GM19324 (cell line): ENCODE data around the gene LRP1.

ENCODE experiments used
- ATAC-seq: cut with Tn5 transposase; IDR thresholded peaks from one replicate; pipeline ENCODE4 v1.9.1; 2021; ENCODE audit warnings: mild to moderate bottlenecking, moderate library complexity; ENCODE audit not compliant: unreplicated experiment, low FRiP score

LRP1 gene

DNA sequence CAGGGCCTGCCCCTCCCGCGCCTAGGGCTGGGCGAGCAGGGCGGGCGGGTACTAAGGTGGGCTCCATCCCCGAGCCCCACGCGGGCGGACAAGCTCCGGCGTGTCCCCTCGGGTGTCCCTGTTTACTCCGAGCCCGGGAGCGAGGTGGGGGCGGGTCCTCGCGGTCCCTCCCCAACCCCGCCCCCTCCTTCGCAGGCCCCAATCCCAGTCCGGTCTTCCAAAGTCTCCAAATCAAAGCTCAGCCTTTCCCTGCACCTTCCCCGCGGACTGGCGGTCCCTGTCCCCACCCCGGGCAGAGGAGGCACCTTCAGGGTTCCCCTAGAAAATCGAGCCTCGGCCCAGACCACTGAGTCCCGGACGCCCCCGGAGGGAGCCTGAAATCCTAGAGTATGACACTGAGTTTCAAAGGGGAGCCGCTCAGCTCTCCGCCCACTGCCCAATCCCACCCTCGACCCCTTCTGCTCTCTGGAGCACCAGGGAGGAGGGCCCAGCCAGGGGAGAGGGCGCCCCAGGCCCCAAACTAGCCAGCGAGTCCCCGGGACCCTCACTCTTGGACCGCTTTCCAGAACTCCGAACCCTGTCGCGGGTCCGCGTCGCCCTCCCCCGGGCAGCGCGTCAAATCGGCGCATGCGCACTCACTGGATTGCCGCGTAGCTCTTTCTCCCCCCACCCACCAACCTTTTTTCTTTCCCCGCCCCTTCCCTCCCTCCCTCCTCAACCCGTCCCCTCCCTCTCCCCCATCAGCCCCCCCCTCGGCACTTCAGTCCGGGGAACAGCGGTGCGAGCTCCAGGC lies at the start of gene LRP1:
TSS of gene LRP1 (plus strand) at position 758 of the 793 bp plus-strand sequence. CDS start 482 bp downstream, outside the sequence.
- no peak for ATAC-seq

DNA sequence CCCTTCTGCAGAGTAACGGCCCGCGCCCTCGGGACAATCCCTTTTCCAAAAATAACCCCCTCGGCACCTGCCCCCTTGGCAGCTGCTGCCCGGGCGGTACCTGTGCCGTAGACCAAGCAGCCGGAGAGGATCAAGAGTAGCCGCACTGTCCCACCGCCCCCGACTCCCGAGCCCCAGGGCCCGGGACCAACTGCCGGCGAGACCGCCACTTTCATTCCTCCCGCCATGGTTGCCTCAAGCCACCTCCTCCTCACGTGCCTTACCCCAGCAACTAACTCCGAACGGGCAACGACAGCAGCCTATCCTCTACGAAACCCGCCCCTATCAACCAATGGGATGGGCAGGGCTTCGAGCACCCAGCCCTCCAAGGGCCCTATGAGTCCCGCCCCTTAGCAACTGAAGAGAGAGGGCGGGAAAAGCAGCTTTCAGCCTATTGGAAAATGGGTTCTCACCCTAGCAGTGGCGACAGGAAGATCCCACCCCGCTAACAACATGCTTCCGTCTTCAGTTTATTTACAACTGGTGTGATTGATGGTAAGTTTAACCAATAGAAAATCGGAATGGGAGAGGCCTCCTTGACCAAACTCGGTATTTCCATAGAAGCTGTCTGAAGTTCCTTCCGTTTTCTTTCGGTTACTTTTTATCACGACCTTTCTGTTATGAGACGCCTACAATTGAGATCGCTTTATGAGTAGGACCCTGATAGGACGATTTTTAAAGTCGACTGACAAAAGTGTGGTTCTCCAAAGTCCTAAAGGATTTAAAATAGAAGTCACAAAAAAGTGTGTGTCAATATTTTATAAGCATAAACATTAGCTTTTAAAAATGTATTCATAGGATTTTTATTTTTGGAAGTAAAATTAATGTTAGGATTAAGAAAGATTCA lies 49.5 kb upstream of the LRP1 start, which contains the start of gene NEMP1:
TSS of gene NEMP1 (minus strand) at position 273 of the 886 bp plus-strand sequence. CDS start at position 227, 46 bp downstream.
- ATAC-seq = peak; percentile 98

DNA sequence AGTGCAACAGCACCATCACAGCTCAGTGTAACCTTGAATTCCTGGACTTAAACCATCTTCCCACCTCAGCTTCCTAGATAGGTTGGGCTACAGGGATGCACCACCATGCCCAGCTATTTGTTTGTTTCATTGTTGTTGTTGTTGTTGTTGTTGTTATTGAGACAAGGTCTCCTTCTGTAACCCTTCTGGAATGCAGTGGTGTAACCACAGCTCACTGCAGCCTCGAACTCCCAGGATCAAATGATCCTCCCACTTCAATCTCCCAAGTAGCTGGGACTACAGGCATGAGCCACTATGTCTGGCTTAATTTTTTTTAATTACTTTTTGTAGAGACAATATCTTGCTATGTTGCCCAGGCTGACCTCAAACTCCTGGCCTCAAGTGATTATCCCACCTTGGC lies 48.5 kb upstream of the LRP1 start:
- ATAC-seq = no peak

DNA sequence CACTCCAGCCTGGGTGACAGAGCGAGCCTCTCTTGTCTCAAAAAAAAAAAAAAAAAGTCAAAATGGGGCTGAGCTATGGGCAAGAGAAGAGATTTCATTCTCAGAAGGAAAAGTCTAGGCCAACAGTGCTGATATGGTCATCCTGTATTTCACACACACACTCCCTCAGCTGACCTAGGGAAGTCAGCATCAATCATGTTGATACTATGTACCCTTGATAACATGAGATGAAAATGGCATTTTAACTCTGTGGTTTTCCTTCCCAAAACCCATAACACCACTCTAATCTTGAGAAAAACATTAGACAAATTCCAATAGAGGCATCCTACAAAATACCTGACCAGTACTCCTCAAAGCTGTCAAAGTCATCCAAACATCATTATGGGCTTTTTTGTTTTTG lies 47.4 kb upstream of the LRP1 start:
- ATAC-seq = no peak

DNA sequence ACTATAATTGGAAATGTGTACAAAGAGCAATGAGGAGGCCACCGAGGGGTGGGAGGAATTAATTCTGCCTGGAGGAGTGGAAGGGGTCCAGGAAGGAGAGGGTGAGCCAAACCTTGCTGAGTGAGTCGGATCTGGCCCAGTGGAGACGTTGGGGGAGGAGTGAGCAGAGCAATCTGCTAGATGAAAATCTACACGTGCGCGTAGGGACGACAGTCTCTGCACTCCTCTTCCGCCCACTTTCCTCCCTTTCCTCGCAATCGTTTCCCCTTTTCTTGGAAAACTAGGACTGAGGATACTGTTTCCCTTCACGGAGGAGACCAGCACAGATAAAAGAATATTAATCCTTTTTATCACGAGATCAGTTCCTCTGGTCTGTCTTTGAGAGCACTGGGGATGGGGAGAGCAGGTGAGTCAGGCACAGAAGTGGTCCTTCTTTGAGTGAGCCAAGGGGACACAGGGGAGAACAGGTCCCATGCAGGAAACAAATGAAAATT lies 42.2 kb upstream of the LRP1 start:
- no peak for ATAC-seq

DNA sequence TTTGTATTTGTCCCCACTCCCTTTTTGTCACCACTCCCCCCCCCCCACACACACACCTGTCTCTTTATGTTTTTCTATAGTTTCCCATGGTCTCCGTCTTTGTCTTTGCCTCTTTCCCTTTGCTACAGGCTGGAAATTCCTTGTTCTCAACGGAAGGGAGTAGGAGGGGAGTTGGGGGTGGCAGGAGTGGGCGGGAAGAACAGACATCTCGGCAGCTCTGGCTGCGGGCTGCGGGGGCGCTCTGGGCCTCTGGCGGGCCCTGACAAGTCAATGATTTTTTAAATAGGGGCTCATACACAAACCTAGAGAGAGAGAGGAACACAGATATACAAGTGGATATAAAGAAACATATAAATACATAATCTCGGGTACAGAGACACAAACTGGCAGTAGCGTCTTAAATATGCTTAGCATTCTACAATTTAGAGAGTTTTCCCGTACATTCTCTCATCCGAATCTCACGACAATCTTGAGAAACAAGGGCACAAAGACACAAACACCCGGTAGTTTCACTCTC lies 41.7 kb upstream of the LRP1 start:
- ATAC-seq = no peak

DNA sequence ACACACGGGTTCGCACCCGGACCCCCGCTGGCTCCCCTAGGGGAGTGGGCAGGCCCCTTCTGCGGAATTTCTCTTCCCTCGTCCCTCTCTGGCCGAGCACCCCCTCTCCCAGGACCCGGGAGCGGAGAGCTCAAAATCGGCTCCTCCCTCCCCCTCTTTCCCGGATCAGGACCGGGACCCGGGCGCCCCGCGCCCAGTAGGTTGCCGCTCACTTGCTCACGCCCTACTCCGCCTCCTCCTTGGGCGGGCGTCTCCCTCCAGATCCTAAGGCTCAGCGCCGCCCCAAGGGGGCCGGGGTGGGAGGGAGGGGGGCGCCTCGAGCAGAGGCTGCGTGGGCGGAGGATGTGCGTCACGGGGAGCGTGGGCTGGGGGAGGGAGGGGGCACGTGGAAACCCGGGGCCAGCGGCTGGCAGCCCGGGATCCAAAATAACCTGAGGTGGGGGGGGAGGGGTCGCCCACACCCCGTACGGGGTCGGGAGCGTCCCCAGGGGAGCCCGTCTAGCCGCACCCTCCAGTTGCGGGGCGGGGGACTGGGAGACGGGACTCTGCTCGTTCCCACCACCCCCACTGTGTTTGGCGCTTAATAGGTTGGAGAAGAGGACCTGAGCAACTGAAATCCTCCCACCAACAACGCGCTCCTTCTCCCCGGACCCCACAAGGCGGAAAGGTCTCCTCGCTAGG lies 41.1 kb upstream of the LRP1 start:
- peak; percentile 30 for ATAC-seq

DNA sequence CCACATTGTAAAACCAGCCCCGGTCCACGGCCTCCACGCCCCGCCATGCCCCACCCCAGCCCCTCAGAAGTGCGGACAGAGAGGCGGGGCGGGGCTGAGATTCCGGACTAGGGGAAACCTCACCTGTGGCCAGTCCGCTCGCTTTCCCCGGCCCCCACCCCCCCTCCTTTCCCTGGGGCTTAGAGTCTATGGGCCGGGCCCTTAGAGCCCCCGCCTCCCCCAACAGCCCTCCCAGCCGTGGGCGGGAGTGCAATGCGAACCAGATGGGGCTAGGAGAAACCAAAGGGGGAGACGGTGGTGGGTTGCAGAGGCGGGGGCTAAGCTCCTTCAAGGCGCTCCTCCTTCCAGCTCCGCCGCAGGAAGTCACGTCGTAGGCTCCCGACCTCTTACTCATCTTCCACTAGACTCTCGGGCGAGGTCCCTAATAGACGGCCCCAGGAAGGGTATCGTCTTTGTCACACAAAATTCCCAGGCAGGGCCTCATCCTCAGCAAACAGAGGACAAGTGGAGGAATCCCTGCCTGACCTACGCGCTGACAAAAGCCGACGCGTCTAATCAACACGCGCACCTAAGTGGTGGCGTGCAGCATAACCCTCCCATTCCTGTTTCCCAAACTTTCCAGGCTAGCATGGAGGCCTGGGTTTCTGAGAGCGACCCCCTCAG lies 40.5 kb upstream of the LRP1 start:
- peak; percentile 35 for ATAC-seq

DNA sequence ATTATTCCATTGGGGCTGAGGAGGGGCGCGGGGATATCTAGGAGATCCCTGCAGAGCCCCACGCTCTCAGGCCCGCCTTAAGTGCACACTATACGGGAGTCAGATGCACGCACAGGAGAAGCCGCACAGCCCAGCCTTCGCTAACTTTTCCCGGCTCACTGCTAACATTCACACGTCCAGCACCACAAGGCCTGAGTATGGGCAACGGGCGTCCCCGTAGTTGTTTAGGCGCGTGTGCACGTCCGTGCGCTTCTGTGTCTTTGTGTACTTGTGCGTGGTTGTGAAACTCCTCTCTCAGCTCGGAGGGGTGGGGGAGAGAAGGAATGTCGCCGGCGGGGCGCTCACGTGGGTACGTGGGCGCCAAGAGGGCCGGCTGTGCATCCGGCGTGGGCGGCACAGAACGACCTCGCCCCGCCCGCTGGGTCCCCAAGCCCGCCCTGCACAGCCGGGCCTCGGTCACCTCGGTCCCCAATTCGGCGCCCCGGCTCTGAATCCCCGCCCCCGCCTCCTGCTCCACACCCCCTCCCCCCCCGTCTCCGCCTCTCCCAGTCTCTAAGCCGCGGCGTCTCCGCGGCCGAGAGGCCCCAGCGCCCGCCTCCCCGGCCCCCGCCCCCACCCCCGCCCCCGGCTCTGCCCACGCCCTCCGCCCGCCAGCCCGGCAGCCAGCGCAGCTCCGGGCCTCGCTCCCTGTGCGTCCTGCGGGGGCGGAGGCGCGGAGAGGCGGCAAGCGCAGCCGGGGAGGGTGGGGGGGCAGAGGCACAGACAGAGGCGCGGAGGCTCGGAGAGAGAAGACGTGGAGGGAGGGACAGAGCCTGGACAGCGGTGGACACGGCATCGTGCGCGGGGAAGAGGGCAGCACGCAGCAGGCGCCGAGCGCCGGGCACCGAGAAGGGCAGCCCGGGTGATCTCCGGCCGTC lies 39.7 kb upstream of the LRP1 start, which contains the start of gene NAB2:
TSS of gene NAB2 (plus strand) at position 761 of the 917 bp plus-strand sequence. CDS start 158 bp downstream, outside the sequence.
- peak; percentile 69 for ATAC-seq

DNA sequence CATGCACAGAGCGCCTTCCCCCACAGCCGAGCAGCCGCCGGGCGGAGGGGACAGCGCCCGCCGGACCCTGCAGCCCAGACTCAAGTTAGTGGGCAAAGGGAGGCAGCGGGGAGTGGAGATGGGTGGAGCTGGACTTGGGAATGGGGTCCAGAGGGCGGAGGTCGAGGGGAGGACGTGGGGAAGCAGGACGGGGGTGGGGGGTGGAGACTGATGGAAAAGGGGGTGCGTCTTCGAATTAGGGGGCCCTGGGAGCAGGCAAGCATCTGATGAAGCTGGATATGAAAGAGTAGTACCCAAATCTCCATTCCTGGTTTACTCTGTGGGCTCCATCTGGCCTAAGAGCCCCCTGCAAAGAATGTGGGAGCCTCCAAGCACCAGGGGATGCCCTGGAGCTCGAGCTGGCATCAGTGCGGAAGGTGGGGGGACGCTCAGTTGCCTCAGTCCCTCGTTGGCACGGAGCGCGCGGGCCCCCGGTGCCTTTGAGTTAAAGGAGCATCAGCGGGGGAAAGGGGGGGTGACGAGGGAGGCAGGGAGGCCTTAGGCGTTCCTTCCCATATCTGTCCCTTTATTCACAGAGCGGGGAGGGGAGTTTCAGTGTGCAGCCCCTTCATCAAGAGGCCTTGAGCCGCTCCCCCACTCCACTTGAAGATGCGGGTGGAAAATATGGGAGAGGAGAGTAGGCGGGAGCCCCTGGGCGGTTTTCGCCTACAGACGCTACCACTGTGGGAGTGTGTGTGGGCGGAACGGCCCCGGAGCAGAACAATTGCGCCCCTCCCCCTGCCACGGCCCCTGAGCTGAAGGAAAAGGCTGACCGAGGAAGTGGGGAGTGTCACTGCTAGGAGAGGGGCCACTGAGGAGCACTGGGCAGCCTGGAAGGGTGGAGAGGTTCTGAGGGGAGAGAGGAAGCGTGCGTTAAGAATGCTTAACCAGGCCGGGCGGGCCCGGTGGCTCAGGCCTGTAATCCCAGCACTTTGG lies 38.7 kb upstream of the LRP1 start:
- ATAC-seq = no peak

DNA sequence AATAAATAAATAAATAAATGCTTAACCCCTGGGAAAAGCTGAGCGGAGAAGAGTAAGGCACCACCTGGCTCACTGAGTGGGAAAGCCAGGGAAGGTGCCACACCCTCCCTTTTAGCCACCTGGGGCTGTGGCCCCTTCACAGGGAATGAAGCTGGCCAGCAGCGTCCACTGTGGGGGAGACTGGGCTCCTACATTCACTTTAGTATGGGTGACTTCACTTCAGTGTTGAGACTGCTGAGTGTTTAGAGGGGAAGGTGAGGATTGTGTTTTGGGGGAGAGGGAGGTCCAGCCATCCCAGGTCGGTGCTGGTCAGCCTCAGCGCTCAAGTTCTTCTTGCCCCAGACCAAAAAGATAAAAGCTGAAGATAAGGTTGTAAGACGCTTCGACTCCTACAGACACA lies 37.8 kb upstream of the LRP1 start:
- no peak for ATAC-seq

DNA sequence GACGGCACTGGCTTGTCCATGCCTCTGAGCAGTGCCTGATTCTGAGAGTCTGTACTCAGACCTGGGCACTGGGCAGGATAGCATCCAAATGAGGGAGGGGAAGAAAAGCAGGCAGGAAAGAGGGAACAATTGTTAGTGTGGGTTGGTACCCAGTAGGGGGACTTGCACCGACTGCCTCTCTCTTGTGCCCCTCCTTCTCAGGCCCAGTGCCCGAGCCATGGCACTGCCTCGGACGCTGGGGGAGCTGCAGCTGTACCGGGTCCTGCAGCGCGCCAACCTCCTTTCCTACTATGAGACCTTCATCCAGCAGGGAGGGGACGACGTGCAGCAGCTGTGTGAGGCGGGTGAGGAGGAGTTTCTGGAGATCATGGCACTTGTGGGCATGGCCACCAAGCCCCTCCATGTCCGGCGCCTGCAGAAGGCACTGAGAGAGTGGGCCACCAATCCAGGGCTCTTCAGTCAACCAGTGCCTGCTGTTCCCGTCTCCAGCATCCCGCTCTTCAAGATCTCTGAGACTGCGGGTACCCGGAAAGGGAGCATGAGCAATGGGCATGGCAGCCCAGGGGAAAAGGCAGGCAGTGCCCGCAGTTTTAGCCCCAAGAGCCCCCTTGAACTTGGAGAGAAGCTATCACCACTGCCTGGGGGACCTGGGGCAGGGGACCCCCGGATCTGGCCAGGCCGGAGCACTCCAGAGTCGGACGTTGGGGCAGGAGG lies 37.2 kb upstream of the LRP1 start:
- no peak for ATAC-seq

DNA sequence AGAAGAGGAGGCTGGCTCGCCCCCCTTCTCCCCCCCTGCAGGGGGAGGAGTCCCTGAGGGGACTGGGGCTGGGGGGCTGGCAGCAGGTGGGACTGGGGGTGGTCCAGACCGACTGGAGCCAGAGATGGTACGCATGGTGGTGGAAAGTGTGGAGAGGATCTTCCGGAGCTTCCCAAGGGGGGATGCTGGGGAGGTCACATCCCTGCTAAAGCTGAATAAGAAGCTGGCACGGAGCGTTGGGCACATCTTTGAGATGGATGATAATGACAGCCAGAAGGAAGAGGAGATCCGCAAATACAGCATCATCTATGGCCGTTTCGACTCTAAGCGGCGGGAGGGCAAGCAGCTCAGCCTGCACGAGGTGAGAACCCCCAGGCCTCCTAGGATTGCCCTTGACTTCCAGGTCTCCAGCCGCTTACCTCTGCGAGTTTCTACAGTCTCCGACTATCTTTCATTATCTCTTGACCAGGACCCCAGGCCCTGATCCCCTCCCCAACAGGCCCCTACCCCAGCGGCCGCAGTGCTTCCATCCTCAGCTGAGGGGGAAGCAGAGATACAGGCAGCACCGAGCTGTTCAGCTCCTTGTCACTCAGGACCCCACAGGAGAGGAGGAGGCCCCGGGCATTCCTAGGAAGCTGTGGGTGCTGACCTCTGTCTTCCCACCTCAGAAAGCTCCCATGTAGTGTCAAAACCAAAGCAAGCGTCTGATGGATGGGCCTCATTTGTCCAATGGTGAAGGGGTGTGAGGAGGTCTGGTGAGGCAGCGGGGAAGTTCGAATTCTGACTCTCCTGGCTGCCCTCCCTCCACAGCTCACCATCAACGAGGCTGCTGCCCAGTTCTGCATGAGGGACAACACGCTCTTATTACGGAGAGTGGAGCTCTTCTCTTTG lies 36.4 kb upstream of the LRP1 start:
- ATAC-seq = no peak

DNA sequence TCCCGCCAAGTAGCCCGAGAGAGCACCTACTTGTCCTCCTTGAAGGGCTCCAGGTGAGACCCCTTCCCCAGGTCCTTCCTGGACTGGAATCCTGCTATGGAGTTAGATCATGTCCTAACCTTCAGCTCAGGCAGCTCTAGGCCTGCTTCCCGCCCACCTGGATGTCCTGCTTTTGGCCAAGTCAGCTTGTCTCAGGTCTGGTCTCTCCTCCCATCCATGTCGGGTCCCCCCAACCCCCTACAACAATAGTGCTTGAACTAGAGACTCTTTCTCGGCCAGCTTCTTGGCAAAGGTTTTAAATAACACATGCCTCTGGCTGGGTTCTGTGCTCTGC lies 35.8 kb upstream of the LRP1 start:
- no peak for ATAC-seq

DNA sequence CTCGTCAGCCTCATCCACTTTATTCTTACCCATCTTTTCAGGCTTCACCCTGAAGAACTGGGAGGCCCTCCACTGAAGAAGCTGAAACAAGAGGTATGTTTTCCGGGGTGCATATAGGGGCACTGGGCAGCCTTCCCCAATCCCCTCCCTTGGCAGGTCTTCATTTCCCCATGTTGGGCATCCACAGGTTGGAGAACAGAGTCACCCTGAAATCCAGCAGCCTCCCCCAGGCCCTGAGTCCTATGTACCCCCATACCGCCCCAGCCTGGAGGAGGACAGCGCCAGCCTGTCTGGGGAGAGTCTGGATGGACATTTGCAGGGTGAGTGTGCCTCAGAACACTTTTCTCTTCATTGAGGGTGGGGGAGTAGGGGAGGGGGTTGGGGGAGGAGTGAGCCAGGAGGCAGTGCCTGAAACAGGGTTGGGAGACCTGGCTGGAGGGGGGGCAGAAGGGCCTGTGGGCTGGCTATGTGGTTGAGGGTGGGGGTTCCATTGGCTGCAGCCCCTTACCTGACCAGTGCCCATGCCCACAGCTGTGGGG lies 35.3 kb upstream of the LRP1 start:
- no peak for ATAC-seq
